K562 (cell line): ENCODE data around the gene PLPPR2. TPM values are rescaled to one million over a fixed set of nuclear protein-coding genes. Genes with fewer than 3 reads are reported as not detected.

Source experiments
- CBFA2T3 ChIP-seq: fragments of 450-650 bp; IDR thresholded peaks from 2 replicates; pipeline ENCODE4 v1.6.1; 2017
- CCNT2 ChIP-seq: IDR thresholded peaks from 2 replicates; pipeline ENCODE4 v1.6.1; 2011; ENCODE audit warnings: borderline replicate concordance, low read depth, mild to moderate bottlenecking, moderate library complexity, mixed read lengths, low read length; ENCODE audit not compliant: insufficient read length; ENCODE audit errors: extremely low read depth
- CEBPG ChIP-seq, 3 experiments: fragments of 200-800 bp in 1 of 3; sonication (Bioruptor generic) in 1 of 3; sonication (generic) in 1 of 3; formaldehyde crosslinking in 1 of 3; IDR thresholded peaks in 2 of 3; conservative IDR thresholded peaks in 1 of 3; 2 replicates each; pipeline versions ENCODE4 v1.6.1 to v1.8.0; 2016 to 2022; ENCODE audit warnings: missing compliant biosample characterization in 2 of 3, missing genetic modification characterization in 2 of 3, mild to moderate bottlenecking in 1 of 3, missing genetic modification reagents in 1 of 3
- ETV1 ChIP-seq: fragments of 450-650 bp; conservative IDR thresholded peaks from 2 replicates; pipeline ENCODE4 v1.6.1; 2016; ENCODE audit warnings: missing genetic modification characterization, control low read depth, low read depth, missing compliant biosample characterization
- FIP1L1 ChIP-seq: fragments of 200-400 bp; formaldehyde crosslinking; IDR thresholded peaks from 2 replicates; pipeline ENCODE4 v1.6.1; 2018; ENCODE audit warnings: mild to moderate bottlenecking, low read depth, low read length; ENCODE audit not compliant: poor library complexity, severe bottlenecking
- GABPA ChIP-seq: fragments of 200-800 bp; sonication (Bioruptor generic); conservative IDR thresholded peaks from 2 replicates; pipeline ENCODE4 v1.6.1; 2016; ENCODE audit warnings: low read depth, missing genetic modification characterization, missing compliant biosample characterization
- GATA2 ChIP-seq: sonication (generic); formaldehyde crosslinking; IDR thresholded peaks from 2 replicates; pipeline ENCODE4 v1.4.0; 2020; ENCODE audit warnings: mild to moderate bottlenecking, missing genetic modification reagents
- HMGN3 ChIP-seq: IDR thresholded peaks from 2 replicates; pipeline ENCODE4 v1.6.1; 2011; ENCODE audit warnings: borderline replicate concordance, low read depth, mild to moderate bottlenecking, mixed read lengths, low read length; ENCODE audit not compliant: insufficient read length; ENCODE audit errors: extremely low read depth
- KDM4B ChIP-seq, 2 experiments: fragments of 450-650 bp in 1 of 2; sonication (generic) in 1 of 2; IDR thresholded peaks; 2 replicates each; pipeline ENCODE4 v1.6.1; 2016 to 2017; ENCODE audit warnings: borderline replicate concordance in 2 of 2, antibody characterized with exemption in 1 of 2, low read depth in 1 of 2, mild to moderate bottlenecking in 1 of 2
- MECOM ChIP-seq: fragments of 250-450 bp; sonication (Bioruptor Pico); IDR thresholded peaks from 2 replicates; pipeline ENCODE4 v1.8.0; 2022; ENCODE audit warnings: inconsistent platforms
- NCOR1 ChIP-seq: fragments of 450-650 bp; IDR thresholded peaks from 2 replicates; pipeline ENCODE4 v1.6.1; 2016; ENCODE audit warnings: mild to moderate bottlenecking, moderate library complexity
- POLR2B ChIP-seq: fragments of 450-650 bp; IDR thresholded peaks from 2 replicates; pipeline ENCODE4 v1.6.1; 2018; ENCODE audit warnings: low read depth; ENCODE audit not compliant: partially characterized antibody
- TAF7 ChIP-seq: fragments of 450-650 bp; IDR thresholded peaks from 2 replicates; pipeline ENCODE4 v1.6.1; 2016; ENCODE audit warnings: missing genetic modification characterization, missing compliant biosample characterization
- THRAP3 ChIP-seq: fragments of 450-650 bp; IDR thresholded peaks from 2 replicates; pipeline ENCODE4 v1.6.1; 2016; ENCODE audit warnings: mild to moderate bottlenecking, inconsistent platforms, borderline replicate concordance
- ZNF561 ChIP-seq: fragments of 450-650 bp; formaldehyde crosslinking; conservative IDR thresholded peaks from 2 replicates; pipeline ENCODE4 v1.4.0; 2020; ENCODE audit warnings: mild to moderate bottlenecking, moderate library complexity
- ZNF639 ChIP-seq, 2 experiments: fragments of 200-800 bp in 1 of 2; sonication (Bioruptor generic) in 1 of 2; sonication (generic) in 1 of 2; formaldehyde crosslinking in 1 of 2; IDR thresholded peaks in 1 of 2; conservative IDR thresholded peaks in 1 of 2; 2 replicates each; pipeline versions ENCODE4 v1.5.0 to v1.6.1; 2016 to 2020; ENCODE audit warnings: missing compliant biosample characterization in 1 of 2, missing genetic modification characterization in 1 of 2, missing genetic modification reagents in 1 of 2
- polyA plus RNA-seq, 8 experiments: library from polyadenylated mRNA; depleted of rRNA in 4 of 8; stranded (reverse) in 5 of 8; unstranded in 3 of 8; fragments of >200 nt; fragmentation: Nextera tagmentation in 2 of 8; fragmentation: Illumina TruSeq in 1 of 8; extraction: Ambion mirVana in 2 of 8; extraction: Trizol in 1 of 8; gene quantifications; 2 replicates each; pipeline versions ENCODE4 v1.2.1 to v1.2.3, GENCODE V29; 2011 to 2014; ENCODE audit warnings: inconsistent platforms in 1 of 8, missing spikeins in 1 of 8
- total RNA-seq, 7 experiments: library from RNA; depleted of rRNA in 6 of 7; stranded (reverse); fragments of >200 nt in 6 of 7; fragmentation: Illumina TruSeq in 2 of 7; extraction: Trizol in 2 of 7; gene quantifications; 2 replicates each; pipeline versions ENCODE4 v1.2.1 to v1.2.3, GENCODE V29; 2011 to 2021; ENCODE audit warnings: low replicate concordance in 1 of 7
- TF ChIP-seq, protein P1 (sequence below): fragments of 250-450 bp; sonication (Bioruptor Pico); IDR thresholded peaks from 2 replicates; pipeline ENCODE4 v1.9.0; 2021; ENCODE audit warnings: mild to moderate bottlenecking, inconsistent platforms
- TF ChIP-seq, protein P2 (sequence below): fragments of 250-450 bp; sonication (Bioruptor Pico); IDR thresholded peaks from 2 replicates; pipeline ENCODE4 v1.8.0; 2022; ENCODE audit warnings: moderate library complexity, mild to moderate bottlenecking, inconsistent platforms
- TF ChIP-seq, protein P3 (sequence below): conservative IDR thresholded peaks from 2 replicates; pipeline ENCODE4 v1.6.1; 2011; ENCODE audit warnings: low read depth, mild to moderate bottlenecking, low read length; ENCODE audit not compliant: control insufficient read depth

PLPPR2 gene
- total and polyA plus RNA-seq, 9 of the 15 experiments (the other 6 are each of a cell fraction or from before 2014, with no cell fraction given), result 0.49 to 15.9 (median 3.4) TPM

DNA sequence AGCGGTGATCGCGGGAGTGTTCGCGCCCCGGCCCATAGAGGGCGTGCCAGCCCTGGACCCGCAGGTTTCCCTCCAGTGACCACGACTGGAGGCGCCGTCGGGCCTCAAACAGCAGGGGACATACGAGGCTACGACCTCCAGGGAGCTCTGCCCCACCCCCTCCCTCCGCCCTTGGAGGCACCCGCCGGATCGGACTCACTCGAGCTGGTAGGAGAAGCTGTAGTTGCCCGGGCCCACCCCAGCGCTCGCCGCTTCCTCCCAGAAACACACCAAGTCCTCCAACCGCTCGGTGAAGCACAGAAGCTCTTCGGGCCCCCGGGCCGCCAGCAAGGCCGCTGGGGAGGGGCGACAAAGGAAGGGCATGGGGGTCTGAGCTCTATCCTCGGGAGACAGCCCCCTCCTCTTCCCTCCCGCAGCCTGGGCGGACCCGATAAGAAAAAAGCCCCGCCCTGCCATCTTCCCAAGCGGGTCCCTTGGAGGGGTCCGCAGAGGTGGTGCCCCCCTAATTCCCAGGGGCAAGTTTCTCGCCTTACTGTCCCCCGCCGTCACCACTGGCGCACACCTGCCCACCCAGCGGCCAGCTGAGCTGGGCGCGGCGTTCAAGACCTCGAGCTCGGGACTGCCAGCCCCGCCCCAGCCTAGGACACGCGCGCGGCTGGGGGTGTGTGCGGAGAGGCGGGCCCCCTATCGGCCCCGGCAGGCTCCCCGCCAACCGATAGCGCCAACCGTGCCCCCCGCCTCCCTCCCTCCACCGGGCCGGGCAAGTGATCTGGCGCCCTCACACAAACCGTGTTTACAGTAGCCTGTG lies 27.9 kb downstream of the PLPPR2 start (continued):
- peak; percentile 53 for TF ChIP-seq HMGN3
- TF ChIP-seq GATA2 (CRISPR knock-in tag), result peak; percentile 16; the same call in 1 of the 2 replicates
- TF ChIP-seq MECOM (CRISPR knock-in tag), result no peak
- TF ChIP-seq THRAP3, result peak; percentile 58; the same call in 1 of the 2 replicates
- TF ChIP-seq, protein P1, sequence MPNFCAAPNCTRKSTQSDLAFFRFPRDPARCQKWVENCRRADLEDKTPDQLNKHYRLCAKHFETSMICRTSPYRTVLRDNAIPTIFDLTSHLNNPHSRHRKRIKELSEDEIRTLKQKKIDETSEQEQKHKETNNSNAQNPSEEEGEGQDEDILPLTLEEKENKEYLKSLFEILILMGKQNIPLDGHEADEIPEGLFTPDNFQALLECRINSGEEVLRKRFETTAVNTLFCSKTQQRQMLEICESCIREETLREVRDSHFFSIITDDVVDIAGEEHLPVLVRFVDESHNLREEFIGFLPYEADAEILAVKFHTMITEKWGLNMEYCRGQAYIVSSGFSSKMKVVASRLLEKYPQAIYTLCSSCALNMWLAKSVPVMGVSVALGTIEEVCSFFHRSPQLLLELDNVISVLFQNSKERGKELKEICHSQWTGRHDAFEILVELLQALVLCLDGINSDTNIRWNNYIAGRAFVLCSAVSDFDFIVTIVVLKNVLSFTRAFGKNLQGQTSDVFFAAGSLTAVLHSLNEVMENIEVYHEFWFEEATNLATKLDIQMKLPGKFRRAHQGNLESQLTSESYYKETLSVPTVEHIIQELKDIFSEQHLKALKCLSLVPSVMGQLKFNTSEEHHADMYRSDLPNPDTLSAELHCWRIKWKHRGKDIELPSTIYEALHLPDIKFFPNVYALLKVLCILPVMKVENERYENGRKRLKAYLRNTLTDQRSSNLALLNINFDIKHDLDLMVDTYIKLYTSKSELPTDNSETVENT, result peak; percentile 52; the same call in 1 of the 2 replicates
- no peak for TF ChIP-seq GABPA (tag)
- TF ChIP-seq ZNF639 (CRISPR knock-in tag; conservative IDR thresholded peaks at IDR 0.05 in 1 of 2, IDR thresholded peaks at IDR 0.05 in 1 of 2), result peak in 1 of 2 experiments; percentile 71; a peak in 2 of 4 replicates
- TF ChIP-seq NCOR1, result peak; percentile 62
- peak; percentile 80 for TF ChIP-seq CBFA2T3
- TF ChIP-seq, protein P2, sequence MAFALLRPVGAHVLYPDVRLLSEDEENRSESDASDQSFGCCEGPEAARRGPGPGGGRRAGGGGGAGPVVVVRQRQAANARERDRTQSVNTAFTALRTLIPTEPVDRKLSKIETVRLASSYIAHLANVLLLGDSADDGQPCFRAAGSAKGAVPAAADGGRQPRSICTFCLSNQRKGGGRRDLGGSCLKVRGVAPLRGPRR (CRISPR knock-in tag), result peak; percentile 45; the same call in 1 of the 2 replicates
- no peak for TF ChIP-seq CEBPG (CRISPR knock-in tag; IDR thresholded peaks at IDR 0.05)
- TF ChIP-seq CEBPG (tag; conservative IDR thresholded peaks at IDR 0.05 in 1 of 2, IDR thresholded peaks at IDR 0.05 in 1 of 2), result no peak
- TF ChIP-seq CCNT2, result peak; percentile 86
- TF ChIP-seq, protein P3, sequence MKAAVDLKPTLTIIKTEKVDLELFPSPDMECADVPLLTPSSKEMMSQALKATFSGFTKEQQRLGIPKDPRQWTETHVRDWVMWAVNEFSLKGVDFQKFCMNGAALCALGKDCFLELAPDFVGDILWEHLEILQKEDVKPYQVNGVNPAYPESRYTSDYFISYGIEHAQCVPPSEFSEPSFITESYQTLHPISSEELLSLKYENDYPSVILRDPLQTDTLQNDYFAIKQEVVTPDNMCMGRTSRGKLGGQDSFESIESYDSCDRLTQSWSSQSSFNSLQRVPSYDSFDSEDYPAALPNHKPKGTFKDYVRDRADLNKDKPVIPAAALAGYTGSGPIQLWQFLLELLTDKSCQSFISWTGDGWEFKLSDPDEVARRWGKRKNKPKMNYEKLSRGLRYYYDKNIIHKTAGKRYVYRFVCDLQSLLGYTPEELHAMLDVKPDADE, result peak; percentile 18; the same call in 1 of the 2 replicates
- TF ChIP-seq TAF7 (tag), result no peak
- TF ChIP-seq ETV1, result peak; percentile 9; the same call in 1 of the 2 replicates
- peak; percentile 87 for TF ChIP-seq FIP1L1
- 0 out of 4 replicates have a peak, but pooled peaks of 1 of the 2 experiments have one; percentile 33 for TF ChIP-seq KDM4B (IDR thresholded peaks at IDR 0.05; ENCODE audit: borderline replicate concordance in 2 of 2, low read depth in 1 of 2)
- TF ChIP-seq ZNF561 (CRISPR knock-in tag), result no peak
- TF ChIP-seq POLR2B, result no peak
